Measurements from ENCODE around the gene SORCS3. TPM values are rescaled to one million over a fixed set of nuclear protein-coding genes. Genes with fewer than 3 reads are reported as not detected.

Gene SORCS3
- total RNA-seq, 1 donor from 2014 or later: 0.70 TPM

DNA sequence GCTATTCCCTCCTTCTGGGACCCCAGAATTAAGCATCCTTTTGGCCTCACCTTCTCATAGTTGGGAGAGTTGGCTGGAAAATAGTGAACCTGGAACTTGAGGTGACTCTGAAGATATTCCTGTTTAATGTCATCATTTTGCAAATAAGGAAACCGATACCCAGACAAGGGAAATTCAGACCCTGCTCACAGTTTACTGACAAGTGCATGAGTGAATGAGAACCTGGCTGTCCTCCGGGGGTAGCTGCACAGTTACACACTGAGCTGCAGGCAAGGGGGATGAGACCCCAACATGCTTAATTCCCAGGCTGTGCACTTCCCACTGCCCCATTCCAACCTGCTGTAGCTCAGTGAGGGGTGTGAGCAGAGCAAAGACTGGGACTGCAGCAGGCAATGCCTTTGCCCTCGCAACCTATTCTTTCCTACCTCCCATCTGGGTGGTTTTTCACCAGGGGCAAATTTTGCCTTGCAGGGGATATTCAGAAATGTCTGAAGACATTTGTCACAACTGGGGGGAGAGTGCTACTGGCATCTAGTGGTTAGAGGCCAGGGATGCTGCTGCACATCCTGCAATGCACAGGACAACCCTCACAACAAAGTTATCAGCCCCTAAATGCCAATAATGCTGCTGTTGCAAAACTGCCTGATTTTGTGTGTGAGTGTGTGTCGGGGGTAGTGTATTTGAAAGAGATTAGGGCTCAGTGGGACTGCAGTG, 136.2 kb downstream of the SORCS3 start:
- DNase-seq (ENCODE audit: low read depth): no peak

DNA sequence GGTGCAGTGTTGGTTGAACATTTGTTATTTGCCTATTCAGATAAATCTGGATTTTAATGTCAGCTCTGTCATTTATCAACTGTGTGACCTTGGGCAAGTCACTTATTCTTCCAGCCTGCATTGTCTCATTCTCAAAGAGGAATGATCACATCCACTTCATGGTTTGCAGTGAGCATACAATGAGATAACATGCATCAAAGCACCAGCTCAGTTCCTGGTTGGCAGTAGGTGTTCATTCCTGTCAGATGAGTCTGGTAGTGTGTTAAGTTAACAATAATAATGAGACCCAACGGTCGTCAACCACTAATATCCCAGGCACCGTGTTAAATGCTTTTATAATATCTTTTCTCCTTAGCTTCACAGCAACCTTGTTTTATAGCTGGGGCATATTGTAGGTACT, 137.3 kb downstream of the SORCS3 start:
- DNase-seq (ENCODE audit: low read depth): no peak

DNA sequence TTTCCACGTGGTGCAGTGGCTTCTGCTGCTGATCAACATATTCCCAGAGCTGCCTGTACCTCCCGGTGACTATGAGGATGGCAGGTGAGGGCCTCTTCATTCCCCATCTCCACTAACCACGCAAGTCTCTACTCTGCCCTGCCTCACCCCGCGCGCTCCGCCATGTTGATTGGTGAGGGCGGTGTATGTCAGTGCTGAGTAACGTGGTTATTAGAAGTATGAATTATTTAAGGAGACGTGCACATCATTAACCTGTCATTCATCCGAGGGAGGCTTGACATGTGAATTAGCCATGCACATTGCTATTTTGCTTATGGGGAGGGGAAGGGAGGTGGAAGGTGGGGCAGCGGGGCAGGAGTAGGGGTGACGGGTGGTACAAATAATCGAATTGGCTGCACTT, 138.6 kb downstream of the SORCS3 start:
- no peak for DNase-seq (ENCODE audit: low read depth)

DNA sequence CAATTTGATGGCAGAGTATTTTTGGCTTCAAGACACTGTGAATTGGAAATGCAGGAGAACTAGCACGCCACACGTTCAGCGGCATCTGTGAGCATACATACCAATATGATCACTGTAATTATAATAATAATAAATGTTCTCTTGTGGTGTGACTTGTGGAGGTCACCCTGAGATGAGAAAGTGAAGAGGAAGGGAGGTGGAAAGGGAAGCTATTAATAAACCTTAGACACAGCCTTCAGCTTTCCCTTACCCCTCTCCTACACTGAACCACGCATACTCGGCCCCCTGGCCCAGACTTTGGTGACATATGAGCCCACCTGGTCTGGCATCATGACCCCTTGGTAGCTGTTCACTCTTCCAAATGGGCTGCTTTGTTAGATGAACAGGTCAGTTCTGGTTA, 139.1 kb downstream of the SORCS3 start:
- no peak for DNase-seq (ENCODE audit: low read depth)

DNA sequence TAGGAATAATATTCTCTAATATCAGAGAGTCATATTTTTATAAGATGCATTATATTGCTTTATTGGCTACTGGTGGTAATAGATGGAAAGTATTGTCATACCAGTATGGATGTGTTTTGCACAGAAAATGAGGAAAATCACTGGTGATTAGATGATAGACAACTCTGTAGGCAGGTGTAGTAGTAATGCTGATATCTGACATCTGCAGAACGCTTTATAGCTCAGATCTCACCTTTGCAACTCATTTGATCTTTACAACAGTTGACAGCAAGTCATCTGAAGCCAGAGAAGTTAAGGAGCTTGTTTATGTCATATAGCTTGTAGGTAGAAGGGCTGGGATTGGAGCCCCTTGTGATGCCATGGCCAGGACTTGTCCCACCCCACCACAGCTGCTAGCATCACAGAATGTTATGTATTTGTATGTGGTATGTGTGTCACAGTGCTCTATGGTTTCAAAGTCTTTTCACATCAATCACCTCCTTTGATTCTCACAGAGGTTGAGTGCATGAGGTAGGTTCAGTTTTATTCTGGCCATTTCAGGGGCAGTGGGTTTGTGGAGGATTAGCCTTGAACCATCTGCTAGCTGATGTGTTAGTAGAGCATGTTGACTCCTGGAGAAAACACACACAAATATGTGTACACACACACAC, 140.0 kb downstream of the SORCS3 start:
- no peak for DNase-seq (ENCODE audit: low read depth)

DNA sequence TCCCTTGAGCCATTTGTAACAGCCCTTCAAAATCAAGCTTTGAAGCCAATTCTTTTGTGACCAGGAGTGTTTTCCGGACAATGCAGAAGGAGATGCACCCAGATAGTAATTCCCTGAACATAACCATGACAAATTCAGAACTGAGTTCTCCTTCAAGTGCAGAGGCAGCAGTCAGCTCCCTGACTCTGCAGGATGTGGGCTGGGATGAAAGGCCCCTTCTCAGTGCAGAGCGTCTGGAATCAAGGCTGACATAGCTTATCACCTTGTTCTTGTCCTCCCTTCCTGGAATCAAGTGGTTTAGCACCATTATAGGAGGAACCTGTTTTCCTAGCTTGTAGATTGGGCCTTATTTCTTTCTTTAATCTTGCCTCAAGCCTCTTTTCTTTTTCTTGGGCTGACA, 143.4 kb downstream of the SORCS3 start:
- DNase-seq (ENCODE audit: low read depth): no peak

DNA sequence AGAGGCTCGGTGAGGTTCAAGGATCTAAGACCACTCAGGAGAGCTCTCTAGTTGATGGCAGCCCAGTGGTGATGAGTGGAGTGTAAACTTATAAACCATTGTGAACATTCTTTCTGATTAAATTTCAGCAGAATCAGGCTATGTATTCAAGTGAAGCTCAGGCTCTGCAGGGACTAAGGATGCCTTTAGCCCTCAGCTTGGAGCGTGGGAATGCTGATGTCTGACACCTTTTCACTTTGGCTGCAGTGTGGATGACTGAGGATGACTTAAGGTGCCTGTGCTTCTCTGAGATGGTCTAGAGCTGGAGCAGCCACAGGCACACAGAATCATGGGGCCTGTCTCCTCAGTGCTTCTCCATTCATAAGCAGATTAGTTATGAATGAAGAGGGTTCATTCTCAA, 150.4 kb downstream of the SORCS3 start:
- no peak for DNase-seq (ENCODE audit: low read depth)

DNA sequence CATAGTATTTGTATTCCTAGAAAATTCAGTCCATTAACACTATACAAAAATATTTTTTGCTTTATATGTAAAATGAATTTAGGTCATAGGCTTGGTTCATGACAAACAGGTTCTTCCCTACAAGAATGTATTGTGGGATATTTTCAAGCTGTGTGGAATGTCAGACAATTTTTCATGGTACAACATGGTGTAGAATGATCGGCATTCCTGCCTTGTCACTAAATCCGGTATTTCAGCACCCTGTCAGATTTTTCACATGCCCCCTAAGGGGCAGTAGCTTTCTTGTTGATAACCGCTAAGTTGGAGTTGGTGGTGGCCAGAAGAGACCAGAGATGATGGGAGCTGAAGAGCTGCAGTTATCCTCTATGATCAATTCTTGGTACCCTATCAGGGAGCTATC, 154.3 kb downstream of the SORCS3 start:
- no peak for DNase-seq (ENCODE audit: low read depth)

DNA sequence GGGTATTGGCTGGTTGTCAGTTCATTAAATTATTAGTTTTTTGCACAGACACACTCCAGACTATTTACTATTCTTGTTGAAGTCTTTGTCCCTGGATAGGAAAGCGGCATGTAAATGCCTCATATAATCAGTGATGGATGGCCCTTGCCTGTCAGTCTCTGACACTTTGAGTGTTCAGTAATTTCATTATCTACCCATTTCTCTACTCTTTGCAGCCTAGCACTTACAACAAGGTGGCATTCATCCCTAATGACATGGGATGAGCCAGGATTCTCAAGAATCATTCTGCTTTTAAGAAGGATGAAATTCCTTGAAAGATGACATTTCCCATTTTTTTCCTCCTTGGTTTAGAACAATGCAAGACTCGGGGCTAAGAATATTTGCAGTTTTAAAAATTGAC, 155.7 kb downstream of the SORCS3 start:
- DNase-seq (ENCODE audit: low read depth): no peak

DNA sequence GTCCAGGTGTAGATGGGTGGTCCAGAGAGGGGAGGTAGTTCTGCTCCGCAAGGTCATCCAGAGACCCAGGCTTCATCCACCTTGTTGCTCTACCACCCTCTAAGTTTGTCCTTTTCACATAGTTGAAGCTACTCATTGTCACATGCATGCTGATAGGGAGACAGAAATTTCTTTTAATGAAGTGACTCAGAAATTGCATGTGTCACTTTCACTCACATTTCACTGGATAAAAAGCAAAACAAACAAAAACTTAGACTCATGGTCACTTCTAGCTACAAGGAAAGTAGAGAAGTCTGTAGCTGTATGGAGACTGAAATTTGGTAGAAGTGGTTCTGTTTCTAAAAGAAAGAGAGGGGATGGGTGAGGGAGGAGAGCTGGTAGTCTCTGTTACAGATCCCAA, 161.9 kb downstream of the SORCS3 start:
- DNase-seq (ENCODE audit: low read depth): peak; percentile 54

DNA sequence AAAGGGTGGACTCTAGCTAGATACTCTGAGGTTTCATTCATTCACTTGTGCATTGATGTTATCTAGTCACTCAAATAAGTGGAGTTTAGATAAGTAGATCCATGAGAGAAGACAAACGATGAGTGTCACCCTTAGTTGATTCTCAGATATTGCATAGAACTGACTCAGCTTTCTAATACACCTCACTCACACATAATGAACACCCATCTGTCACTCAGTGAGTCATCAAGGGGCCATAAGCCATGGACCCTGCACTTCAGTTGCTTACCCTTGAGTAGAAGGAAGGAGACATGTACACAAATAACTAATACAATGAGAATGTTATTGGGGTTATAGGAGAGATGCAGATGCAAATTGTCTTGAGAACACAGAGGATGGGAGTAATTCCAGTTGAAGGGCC, 163.8 kb downstream of the SORCS3 start:
- no peak for DNase-seq (ENCODE audit: low read depth)

DNA sequence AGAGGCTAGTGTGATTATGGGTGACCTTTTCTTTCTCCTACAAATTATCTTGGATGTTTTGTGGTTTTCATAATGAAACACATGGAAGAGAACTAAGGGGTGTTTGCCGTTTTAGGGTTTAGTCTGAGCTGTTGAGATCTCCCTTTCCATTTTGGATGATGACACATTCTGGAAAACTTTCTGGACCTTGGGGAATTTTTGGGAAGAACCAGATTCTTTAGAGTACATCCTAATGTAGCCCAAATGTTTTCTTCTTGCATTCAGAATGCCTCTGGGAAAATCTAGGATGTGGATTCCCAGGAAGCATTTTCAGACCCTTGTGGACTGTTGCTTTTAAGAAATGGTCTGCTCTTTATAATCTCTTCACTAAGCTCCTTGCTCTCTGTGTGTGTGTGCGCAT, 165.7 kb downstream of the SORCS3 start:
- DNase-seq (ENCODE audit: low read depth): no peak

DNA sequence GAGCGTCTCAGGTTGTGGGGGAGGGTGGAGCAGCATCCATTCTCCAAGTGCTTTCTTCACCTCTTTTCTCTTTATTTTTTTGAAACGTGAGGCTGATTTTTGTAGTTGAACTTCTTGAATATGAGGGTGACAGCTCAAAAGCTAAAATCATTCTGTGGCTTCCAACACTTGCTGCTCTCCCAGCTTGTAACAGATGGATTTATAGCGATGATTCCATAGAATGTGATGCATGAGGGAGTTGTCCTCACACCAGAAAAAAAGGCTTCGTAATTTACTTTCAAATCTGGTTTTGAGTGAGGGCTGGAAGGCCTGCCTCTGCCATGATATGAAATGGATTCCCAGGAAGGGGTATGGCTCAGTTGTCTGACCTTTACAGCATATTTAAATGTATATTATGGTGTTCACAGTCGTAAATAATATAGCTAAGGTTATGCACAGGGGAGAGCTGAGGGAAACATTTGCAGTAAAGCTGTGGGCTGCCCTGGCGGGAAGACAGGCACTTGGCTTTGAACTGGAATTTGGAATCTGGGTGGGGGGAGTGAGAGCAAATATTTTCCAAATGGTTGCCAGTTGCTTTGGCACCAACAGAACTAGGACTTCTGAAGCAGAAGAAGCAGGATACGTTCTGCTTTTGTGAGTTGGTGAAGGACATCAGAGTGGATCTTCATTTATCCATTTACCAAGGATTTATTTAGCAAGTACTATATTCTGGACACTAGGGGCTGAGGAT, 166.7 kb downstream of the SORCS3 start:
- no peak for DNase-seq (ENCODE audit: low read depth)

DNA sequence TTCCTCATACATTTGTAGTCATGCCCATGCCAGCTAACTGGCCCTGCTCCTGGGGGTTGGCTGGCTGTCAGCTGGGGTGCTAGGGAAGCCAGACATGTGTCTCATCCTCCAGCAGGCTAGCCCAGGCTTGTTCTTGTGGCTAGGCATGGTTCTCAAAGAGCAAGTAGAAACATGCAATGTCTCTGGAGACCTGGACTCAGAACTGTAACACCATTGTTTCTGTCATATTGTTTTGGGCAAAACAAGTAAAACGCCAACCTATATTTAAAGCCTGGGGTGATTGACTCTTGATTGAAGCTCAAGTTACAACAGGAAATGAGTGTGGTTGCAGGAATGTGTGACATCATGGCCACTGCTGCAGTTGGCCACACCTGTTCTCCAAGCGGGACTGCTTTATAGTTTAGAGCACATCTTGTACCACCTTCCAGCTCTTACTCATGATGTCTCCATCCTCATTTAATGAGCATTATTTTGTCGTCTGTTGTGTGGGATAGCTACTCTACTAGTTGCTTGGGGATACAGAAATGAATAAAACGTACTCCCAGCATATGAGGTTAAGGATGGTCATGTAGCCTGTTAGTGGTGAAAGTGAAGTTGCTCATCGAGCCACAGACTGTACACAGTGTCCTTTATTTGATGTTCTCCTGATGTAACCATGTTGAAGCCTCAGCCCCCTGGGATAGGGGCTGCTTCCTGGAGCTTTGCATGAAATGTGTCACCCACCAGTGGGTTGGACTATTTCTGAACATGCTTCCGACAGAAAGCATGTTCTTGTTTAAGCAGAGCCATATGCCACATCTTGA, 168.4 kb downstream of the SORCS3 start:
- peak; percentile 98 for DNase-seq (ENCODE audit: low read depth)

DNA sequence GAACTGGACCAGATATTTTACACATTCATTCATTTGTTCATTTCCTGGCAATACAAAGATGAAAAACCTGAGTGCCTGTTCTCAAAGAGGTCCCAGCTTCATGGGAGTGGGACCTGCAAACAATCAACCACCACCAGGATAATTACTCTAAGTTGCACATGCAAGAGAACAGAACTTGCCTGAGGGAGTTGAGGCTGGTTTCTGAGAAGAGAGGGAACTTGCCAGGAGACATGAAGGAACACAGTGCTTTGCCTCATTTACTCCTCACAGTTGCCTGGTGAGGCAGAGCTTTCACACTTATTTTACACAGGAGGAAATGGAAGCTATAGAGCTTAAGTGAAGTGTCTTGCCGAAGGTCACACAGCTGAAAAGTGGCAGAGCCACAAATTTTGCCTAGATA, 170.1 kb downstream of the SORCS3 start:
- peak; percentile 82 for DNase-seq (ENCODE audit: low read depth)

DNA sequence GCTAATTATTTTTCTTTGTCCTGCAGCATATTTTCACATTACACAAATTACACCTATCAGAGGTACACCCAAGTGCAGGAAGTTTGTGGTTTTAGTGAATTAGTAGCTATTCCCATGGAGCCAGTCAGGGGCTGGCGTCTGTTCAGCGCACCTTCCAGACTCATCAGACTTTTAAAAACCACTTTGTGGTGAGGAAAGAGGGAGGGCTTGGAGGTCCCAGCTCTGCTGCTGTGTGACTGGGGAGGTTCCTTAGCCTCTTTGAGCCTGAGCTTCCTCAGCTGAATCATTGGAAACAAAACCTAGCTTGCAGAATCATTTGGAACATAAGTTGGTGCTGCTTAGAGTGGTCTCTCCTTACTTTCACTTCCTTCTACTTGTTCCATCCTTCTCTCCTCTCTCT, 175.4 kb downstream of the SORCS3 start:
- peak; percentile 82 for DNase-seq (ENCODE audit: low read depth)

DNA sequence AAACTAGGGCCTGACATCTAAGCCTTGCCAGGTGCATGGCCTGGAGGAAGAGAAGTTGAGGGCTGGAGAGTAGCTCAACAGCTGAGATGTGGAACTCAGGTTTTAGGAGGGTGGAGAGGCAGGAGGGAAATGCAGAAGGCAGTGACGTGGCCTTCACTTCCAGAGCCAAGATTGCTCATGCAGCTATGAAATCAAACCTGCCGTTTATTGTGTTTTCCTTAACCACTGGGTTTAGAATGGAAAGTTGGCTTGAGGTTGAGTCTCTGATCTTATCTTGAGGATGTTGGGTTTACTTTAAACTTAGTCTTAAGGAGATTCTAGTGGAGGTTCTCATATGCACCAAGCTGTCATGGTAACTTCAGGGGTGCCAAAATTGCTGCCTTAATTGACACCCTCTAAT, 178.6 kb downstream of the SORCS3 start:
- DNase-seq (ENCODE audit: low read depth): no peak

DNA sequence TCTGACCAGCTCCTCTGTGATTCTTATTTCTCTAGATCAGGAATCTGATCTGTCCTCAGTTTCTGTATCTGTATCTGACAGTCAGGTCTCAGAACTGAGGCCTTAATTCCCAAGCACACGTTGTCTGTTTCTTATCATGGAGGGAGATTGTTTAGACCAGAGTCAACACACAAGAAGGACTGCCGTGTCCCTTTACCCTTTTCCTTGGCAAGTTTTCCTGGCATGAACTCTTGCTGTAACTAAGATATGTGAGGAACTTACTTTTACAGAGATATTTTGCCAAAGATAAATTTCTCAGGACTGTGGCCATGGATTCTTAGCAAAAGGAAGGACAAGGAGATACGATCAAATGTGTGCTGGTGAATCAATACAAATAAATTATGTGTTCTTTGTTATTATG, 181.0 kb downstream of the SORCS3 start:
- no peak for DNase-seq (ENCODE audit: low read depth)

DNA sequence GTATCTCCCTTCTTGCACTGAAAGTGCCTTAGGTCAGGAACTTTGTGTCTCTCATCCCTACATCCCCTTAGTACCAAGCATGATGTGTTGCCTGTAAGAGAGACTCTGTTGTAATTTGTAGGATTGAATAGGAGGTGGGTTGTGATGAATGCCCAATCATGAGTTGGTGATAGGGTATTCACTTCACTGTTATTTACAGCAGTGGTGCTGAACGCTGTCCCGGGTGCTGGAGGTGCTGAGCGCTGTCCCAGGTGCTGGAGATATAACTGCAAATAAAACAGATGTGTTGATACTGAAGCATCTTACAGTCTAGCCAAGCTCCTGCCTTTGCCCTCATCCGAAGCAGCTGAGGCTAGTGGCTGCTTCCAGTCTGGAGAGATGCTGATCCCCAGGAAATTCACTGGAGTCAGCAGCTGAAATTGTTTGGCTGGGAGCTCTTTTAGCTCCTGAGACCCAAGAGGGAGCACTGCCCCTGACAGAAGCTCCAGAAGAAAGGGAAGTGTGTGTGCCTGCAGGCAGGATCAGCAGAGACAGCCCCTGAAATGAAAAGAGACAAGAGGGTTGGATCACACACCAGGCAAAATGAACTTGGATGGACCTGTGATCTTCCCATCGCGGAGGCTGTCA, 183.4 kb downstream of the SORCS3 start:
- DNase-seq (ENCODE audit: low read depth): peak; percentile 53

DNA sequence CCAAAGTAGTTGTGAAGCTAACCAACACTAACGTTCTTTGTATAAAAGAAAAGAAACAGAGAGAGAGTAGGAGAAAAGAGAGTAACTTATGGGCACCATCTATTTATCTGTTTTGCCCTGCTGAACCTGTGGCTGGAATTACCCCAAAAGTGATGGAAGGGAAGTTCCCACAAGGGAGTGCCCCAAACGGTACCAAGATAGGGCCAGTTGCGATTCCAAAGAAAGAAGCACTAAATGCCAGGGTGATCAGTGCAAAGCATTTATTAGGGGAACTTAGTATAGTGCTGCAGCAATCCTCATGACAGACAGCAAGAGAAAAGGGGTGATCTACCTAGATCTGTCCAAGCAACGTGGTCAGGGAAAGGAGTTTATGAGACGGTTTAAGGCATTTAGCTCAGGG, 190.2 kb downstream of the SORCS3 start:
- no peak for DNase-seq (ENCODE audit: low read depth)

DNA sequence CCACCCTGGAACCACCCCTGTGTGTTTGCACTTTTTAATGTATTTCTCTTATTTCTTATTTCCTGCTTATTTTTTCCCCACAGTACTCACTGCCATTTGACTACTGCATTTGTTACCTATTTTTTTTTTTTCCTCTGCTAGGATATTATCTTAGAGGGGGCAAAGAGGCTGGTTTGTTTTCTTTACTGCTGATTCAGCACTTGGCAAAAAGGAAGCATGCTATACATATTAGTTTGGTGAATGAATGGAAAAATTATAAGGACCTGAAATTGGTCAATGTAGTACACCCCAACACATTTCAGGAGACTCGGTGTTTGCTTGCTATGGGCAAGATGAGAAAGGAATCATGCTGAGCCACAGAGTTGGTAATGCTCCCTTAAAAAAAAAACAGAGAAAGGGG, 193.5 kb downstream of the SORCS3 start:
- DNase-seq (ENCODE audit: low read depth): no peak

DNA sequence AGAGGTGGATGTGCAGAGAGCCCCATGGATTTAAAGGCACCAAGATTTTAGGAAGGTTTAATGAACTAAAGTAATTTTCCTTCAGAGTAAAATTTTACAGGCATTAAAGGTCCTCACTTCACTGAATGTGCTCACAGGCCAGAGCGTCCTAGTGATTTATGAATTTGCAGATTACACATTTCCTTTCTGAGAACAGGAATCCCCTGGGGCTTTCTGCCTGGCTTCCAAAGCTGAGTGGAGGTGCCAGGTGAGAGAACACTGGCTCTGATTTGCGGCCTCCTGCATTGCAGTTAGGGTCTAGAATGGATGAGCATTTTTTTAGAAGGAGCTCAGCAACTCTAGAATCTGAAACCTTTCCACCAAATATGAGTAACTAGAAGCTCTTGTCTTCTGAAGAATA, 194.3 kb downstream of the SORCS3 start:
- DNase-seq (ENCODE audit: low read depth): no peak
